GM21526 (cell line): ENCODE results near the gene KCNB1.
"Not testable (repeated sequence)": the region's sequence is repeated elsewhere in the genome, so short reads cannot be mapped to it uniquely, and the experiment has no call there.

ENCODE experiments used
- ATAC-seq: cut with Tn5 transposase; IDR thresholded peaks from one replicate; pipeline ENCODE4 v1.9.1; 2021; ENCODE audit warnings: moderate library complexity; ENCODE audit not compliant: unreplicated experiment, low FRiP score

KCNB1 gene

DNA sequence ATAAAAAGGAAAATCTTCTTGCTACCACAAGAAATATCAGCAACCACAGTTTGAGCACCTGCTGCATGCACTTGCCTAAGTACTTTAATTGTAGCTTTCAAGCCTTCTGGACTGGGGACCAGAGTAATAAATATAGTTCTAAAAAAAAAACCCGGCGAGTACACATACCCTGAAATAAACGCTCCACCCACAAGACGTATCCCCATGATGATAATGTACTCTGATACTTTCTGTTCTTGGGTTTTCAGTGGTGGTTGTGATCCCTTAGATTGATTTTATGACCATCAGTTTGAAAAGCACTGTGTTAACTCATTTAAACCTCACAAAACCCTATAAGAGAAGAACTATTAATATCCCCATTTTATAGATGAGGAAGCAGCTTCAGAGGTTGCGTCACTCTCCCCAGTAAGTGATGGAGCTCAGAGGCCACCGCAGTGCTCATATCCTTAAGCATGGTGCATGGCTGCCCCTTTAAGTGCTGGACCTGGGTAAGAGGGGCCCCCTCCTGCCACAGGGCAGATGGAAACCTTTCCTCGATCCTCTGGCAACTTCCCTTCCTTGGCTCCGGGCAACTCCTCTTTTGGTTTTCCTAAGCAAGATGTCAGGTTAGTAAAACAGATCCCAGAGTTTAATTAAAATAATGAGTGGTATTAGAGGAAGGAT is 67.3 kb downstream of the KCNB1 start:
- no peak for ATAC-seq

DNA sequence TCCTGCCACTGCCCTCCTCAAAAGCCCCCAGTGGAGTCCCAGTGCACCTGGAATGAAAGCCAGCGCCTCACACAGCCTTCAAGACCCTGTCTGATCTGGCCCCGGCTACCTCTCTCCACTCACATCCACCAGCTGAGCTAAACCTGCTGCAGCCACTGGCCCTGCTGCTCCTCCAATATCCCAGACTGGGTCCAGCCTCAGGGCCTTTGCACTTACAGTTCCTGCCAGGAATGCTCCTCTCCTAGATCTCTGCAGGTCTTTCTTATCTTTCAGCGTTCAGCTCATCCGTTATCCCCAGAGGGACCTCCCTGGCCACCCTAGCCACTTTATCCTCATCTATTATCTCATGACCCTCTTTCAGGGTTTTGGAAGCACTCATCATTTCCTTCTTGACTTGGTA is 68.8 kb downstream of the KCNB1 start:
- ATAC-seq = no peak

DNA sequence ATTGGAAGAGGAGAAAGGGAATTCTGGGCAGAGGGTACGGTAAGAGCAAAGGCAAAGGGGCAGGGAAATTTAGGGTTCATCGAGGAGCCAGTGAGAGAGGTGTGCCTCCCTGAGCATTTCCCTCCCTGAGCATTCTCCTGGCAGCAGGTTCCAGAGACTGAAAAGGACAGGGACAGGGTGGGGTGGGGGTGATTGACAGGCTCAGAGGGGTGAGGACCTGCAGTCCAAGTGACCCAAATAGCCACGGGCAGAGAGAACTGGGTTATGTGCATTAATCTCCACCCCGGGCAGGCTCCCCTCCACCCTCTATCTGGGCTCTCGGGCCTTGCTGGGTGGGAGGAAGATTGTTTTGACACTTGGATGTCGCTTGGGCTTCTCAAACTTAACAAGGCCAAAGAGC is 69.5 kb downstream of the KCNB1 start:
- no peak for ATAC-seq

DNA sequence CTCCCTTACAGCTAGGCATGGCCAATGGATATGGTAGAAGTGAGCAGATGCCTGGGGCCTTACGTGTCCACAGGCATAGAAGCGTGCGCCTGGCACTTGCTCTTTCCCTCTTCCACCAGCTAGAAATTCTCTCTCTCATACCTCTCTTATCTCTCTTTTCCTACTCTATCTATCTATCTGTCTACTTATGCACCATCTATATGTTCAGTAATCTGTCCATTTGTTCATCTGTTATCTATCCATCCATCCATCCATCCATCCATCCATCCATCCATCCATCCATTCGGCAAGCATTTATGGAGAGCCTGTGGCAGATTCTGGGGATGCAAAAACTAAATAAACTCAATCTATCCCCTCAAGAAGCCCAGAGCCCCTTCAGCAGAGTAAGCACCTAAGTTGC is 70.2 kb downstream of the KCNB1 start:
- ATAC-seq = no peak

DNA sequence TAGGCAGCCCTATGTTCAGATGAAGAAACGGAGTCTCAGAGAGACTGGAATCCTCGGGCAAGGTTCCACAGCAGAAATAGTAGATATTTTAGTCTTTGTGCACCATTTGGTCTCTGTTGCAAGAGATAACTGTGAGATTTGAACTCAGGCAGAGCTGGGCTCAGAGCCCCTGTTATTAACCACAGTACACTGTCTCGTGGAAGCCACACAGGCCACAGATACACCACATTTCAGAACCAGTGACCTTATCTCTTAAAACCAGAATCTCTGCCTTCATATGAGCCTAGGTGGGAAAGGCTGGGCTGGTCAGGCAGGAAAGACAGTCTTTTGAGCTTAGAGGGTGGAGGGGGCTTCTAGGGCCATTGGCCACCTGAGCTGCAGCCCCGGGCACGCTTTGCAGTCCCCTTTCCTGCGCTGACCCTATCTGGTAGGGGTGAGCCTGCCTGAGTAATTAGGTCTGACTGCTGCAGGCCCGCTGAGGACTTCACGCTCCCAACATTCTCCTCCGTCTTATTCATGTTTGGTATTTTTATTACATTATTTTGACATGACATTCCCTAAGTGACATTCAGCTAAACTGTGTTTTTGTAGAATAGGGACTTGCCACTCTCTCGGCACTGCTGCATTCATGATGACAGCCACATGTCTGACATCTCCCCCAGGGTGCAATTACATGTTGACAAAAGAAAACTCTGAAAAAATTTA is 71.1 kb downstream of the KCNB1 start:
- ATAC-seq = no peak

DNA sequence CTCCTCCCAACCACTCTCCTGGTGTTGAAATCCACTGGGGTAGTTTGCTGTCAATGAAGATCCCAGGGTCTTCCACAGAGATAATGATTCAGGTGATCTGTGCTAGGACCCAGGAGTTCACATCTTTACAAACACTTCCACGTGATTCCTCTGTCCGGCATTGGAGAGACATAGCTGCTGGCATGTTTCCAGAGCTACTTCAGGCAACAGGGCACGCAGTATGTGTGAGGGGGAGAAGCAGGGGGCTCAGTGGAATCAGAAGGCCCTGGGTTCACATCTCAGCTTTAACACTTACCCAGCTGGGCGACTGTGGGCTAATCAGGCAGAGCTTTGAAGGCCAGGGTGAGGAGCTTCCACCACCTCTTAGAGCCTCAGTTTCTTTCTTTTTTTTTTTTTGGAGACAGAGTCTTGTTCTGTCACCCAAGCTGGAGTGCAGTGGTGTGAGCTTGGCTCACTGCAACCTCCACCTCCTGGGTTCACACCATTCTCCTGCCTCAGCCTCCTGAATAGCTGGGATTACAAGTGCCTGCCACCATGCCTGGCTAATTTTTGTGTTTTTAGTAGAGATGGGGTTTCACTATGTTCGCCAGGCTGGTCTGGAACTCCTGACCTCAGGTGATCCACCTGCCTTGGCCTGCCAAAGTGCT is 72.4 kb downstream of the KCNB1 start:
- not testable (repeated sequence) for ATAC-seq

DNA sequence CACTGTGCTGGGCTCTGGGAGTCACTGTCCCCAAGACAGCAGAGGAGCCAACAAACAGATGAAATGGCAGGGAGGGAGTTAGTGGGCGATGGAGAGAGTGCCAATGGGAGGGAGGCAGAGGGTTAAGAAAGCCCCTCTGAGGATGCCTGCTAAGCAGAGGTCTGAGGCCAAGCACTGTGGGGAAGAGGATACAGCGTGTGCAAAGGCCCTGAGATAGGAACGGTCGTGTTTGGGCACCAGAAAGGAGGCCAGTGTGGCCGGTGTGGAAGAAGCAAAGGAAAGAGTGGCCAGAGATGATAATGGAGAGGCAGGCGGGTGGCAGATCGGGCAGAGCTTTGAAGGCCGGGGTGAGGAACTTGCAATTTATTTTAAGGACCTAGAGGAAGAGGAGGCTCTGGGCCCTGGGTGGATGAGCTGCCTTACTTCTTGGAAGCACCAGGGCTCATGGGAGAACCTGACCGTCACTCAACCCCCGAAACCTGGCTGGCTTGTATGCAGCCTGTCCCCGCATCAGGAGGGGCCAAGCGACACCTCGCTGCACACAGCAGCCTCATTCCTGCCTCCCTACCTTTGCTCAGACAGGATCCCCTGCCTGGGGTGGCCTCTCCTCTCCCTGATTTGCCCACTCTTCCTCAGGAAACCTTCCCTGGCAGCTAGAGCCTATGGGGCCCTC is 73.0 kb downstream of the KCNB1 start:
- no peak for ATAC-seq

DNA sequence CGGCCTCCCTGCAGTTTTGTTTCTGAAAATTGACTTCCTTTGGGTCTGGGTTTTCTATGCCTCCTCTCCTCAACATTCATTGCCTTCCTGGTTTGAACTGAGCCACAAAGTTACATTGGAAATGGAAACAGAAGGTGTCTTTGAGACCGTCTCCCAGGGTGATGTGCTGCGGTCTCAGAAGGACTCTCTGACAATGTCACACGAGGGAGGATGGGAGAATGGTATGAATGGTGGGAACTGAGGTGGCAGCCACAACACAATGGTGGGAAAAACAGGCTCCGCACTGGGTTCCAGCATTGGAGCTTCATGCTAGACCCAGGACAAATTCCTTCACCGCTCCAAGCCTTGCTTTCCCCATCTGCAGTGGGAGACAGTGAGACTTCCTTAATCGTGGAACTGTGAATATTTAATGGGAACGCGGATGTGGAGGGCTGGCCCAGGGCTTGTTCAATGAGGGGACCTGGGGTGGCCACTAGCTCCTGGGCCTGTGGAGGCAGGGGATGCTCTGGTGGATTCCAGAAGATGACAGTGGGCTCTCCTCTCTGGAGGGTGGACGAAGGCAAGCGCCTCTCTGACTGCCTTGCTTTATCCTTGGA is 73.9 kb downstream of the KCNB1 start:
- no peak for ATAC-seq

DNA sequence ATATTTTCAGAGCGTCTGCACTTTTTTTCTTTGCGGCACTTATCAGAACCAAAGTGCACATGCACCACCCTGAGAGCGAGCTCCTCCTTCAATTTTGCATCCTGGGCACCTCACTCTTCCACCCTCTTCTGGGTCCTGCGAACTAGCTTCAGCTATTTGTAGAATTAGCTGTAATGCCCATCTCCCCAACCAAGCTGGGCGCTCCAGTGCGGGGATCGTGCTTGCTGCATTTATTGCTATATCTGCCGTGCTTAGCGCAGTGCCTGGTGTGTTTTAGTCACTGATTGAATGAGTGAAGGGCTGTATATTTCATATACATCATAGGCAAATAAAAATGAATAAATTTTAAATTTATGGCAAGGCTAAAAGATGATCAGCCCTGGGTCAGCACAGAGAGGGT is 75.8 kb downstream of the KCNB1 start:
- ATAC-seq = no peak

DNA sequence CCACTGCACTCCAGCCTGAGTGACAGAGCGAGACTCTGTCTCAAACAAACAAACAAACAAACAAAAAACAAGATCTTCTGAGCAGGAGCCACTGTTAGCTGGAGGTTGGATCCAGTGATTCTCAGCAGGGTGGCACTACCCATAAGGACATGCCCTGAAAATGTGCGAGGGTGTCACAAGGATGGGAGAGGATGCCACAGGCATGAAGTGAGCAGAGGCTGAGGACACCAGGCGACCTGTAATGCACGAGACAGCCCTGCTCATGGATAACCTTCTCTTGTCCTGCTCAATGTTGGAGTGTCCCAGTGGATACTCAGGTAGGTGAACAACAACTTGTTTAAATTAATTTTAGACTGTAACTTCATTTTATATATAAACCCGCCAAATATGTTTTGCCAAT is 76.8 kb downstream of the KCNB1 start:
- no peak for ATAC-seq

DNA sequence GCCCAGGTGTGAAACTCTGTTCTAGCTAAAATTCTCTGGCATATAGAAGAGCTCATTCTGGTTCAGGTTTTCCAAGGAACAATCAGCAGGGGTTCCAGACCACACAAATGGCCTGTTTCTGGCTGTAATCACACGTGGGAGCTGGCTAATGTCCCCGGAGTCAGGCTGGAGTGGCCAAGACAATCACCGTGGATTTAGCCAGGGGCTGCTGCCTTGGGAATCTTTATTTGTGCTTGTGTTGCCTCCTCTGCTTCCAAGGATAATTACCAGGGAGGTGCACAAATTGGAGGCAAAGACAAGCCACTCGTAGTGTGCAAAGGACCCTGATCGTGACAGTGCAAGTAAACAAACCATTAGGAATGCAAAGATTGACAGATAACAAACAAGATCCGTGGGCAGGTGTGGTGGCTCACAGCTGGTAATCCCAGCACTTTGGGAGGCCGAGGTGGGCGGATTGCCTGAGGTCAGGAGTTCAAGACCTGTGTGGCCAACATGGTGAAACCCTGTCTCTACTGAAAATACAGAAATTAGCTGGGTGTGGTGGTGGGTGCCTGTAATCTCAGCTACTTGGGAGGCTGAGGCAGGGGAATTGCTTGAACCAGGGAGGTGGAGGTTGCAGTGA is 77.3 kb downstream of the KCNB1 start:
- no peak for ATAC-seq

DNA sequence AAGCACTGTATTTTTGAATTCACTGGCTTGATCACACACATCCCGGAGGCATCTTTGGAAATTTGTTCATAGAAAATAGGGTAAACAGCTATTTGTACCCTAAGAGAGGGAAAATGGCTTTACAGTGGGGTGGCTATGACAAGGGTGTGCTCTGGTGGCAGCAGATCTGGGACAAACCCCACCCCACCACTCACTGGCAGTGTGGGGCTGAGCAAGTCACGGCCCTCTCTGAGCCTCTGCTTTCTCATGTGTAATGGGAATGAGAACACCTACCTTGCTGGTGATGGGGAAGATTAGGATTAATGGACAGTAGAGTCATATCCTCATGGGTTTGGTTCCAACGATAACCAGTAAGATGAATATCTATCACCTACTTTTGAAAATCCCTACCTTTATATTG is 78.0 kb downstream of the KCNB1 start:
- no peak for ATAC-seq

DNA sequence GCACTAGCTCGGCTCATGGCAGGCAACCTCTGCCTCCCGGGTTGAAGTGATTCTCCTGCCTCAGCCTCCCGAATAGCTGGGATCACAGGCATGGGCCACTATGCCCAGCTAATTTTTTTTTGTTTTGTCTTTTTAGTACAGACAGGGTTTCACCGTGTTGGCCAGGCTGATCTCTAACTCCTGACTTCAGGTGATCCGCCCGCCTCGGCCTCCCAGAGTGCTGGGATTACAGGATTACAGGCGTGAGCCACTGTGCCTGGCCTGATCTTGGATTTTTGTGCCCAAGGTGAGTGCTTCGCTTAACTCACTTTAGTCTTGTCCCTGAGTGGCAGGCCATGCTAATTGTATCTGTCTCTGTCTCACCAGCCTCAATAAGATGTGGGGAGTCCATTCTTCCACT is 78.6 kb downstream of the KCNB1 start:
- ATAC-seq = no peak

DNA sequence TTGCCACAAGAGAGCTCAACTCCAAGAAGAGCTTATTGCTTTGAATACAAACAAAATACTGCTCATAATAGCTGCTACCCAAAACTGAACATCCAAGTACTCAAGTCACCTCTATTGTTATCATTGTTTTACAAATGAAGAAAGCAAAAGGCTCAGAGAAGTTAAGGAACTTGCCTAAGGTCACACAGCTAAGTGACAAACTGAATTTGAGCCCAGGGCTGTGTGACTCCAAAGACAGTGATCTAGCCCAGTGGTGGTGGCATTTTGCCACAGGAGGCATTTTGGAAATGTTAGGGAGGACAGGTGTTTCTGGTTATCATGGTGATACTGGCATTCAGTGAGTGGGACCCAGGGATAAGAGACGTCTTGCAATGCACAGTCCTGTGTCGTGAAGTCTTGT is 79.5 kb downstream of the KCNB1 start:
- no peak for ATAC-seq

DNA sequence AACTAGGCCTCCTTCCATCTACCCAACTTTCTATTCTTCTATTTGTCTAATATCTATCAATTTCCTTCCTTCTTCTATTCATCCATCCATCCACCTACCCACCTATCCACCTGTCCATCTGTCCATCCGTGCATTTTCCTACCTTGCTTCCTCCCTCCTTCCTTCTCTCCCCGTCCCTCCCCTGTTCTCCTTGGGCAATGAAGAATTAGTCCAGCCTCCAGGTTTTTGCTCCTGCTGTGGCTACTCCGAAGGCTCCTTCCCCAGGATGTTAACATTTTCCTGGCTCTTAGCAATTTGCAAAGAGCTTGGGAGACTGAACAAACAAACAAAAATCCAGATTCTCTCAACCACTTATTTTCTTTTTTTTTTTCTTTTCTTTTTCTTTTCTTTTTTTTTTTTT is 81.6 kb downstream of the KCNB1 start:
- no peak for ATAC-seq

DNA sequence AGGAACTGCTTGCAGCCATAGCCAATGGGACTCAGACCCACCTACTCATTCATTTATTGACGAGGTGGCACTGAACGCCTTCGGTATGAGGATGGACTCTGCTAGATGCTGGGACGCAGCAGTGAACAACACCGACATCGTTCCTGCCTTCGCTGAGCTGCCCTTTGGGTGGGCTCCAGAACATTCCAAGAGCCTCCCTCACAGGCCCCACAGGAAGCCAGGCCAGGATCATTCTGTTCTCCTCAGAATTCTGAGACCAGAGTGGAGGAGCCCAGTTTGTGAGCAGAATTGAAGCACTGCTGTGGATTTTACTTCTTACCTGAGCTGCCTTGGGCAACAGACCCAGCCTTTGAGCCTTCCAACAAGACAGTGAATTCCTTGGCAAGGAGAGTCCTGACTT is 82.1 kb downstream of the KCNB1 start:
- no peak for ATAC-seq

DNA sequence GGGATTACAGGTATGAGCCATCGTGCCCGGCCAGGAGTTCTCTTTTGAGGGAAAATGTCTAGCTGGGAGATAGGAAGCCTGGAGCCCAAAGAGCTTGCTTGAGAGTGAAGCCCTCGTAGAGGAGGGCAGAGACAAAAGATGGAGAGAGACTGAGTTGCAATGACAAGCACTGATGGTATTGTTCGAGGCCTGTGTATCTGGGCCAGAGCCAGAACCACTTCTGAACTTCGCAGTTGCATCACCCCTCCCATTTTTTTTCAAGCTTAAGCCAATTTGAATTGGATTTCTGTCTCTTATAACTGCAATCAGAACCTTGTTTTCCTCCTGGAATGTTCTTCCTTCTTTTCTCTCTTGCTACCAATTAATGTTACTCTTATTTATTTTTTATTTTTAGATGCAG is 83.1 kb downstream of the KCNB1 start:
- no peak for ATAC-seq

DNA sequence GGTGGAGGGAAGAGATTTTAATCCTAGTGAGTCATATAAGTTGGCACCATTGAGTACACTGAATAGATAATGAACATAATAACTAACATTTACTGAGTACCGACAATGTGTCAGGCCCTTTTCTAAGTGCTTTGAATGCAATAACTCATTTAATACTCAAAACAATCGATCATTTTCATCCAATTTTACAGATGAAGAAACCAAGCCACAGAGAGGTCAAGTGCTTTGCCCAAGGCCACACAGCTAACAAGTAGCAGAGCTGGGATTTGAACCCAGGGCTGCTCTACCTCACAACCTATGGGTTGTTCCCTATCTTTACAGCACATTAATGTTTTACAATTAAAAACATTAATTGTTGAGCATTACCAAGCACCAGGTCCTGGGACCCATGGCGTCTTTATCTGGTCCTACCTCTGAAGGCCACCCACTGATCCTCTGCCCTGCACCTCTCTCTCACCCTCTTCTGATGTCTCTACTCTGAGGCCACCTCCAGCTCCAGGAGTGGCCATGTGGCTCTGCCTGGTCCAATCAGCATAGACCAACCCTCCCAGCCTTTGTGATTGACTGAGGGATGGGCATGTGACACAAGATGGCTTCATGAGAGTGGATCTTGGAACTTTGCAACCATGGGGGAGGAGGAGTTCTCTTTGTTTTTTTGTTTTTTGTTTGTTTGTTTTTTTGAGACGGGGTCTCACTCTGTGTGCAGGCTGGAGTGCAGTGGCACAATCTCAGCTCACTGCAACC is 83.9 kb downstream of the KCNB1 start:
- no peak for ATAC-seq

DNA sequence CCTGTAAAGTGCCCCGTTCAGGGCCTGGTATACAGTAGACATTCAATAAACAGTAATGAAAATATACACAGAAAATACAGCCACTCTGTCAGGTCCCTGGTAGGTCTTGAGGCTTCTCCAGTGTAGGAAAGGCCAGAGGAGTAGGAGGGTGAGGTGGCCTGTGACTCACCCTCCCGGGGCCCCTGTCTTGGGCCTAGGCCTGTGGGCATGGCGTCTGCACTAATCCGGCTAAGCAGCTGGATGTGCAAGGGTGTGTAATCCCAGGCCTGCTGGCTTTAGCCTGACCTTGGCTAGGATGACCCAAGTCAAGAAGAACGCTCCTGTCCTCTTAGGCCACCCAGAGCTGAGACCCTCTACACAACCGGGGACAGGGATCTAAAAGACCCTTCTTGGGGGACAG is 84.9 kb downstream of the KCNB1 start:
- ATAC-seq = no peak

DNA sequence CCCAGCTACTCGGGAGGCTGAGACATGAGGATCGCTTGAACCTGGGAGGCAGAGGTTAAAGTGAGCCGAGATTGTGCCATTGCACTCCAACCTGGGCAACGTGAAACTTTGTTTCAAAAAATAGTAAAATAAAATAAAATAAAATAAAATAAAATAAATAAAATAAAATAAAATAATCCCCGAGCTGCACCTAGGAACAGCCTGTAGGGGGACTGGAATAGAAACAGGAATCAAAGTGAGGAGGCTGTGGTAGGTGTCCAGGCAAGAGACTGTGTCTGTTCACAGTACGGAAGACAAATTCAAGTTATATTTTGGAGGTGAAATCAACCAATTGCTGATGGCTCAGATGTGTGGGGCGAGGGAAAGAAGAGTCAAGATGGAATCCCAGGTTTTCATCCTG is 86.2 kb downstream of the KCNB1 start:
- no peak for ATAC-seq
